HepG2 (cell line): Measurements from ENCODE around the gene WNT1. TPM values are rescaled to one million over a fixed set of nuclear protein-coding genes. Genes with fewer than 3 reads are reported as not detected.

ENCODE experiments used
- BRD4 ChIP-seq: sonication (generic); formaldehyde crosslinking; IDR thresholded peaks from 2 replicates; pipeline ENCODE4 v1.4.0; 2020; ENCODE audit warnings: missing genetic modification reagents
- DNMT3B ChIP-seq: conservative IDR thresholded peaks from 2 replicates; pipeline ENCODE4 v1.6.1; 2016; ENCODE audit warnings: missing biosample characterization, control low read depth
- FOXA1 ChIP-seq, 2 experiments: fragments of 450-650 bp in 1 of 2; sonication (generic) in 1 of 2; formaldehyde crosslinking in 1 of 2; IDR thresholded peaks; 2 replicates each; pipeline versions ENCODE4 v1.4.0 to v1.6.1; 2016 to 2020; ENCODE audit warnings: missing genetic modification reagents in 1 of 2
- GMEB2 ChIP-seq: IDR thresholded peaks from 2 replicates; pipeline ENCODE4 v1.6.1; 2016; ENCODE audit warnings: missing biosample characterization, missing genetic modification reagents, low read depth
- PRPF4 ChIP-seq: fragments of 200-400 bp; formaldehyde crosslinking; IDR thresholded peaks from 2 replicates; pipeline ENCODE4 v1.6.1; 2016; ENCODE audit warnings: low read length, low read depth; ENCODE audit not compliant: poor library complexity, severe bottlenecking
- SIN3A ChIP-seq: IDR thresholded peaks from 2 replicates; pipeline ENCODE4 v1.6.1; 2011; ENCODE audit warnings: low read depth, mild to moderate bottlenecking, control low read depth, low read length, borderline replicate concordance
- SMARCC2 ChIP-seq: fragments of 450-650 bp; IDR thresholded peaks from 2 replicates; pipeline ENCODE4 v1.6.1; 2017; ENCODE audit warnings: antibody characterized with exemption, mild to moderate bottlenecking
- SSRP1 ChIP-seq: IDR thresholded peaks from 2 replicates; pipeline ENCODE4 v1.6.1; 2016; ENCODE audit warnings: control low read depth
- ZBTB1 ChIP-seq: sonication (generic); formaldehyde crosslinking; IDR thresholded peaks from 2 replicates; pipeline ENCODE4 v1.4.0; 2020; ENCODE audit warnings: missing genetic modification reagents, borderline replicate concordance
- ZMYM4 ChIP-seq: sonication (generic); formaldehyde crosslinking; IDR thresholded peaks from 2 replicates; pipeline ENCODE4 v1.8.1; 2023; ENCODE audit warnings: mild to moderate bottlenecking, missing genetic modification reagents
- ZNF547 ChIP-seq: sonication (generic); formaldehyde crosslinking; IDR thresholded peaks from 2 replicates; pipeline ENCODE4 v1.5.1; 2020; ENCODE audit warnings: mild to moderate bottlenecking, missing genetic modification reagents
- ZNF557 ChIP-seq: sonication (generic); formaldehyde crosslinking; IDR thresholded peaks from 2 replicates; pipeline ENCODE4 v1.4.0; 2020; ENCODE audit warnings: missing genetic modification reagents
- ZNF598 ChIP-seq: sonication (generic); formaldehyde crosslinking; IDR thresholded peaks from 2 replicates; pipeline ENCODE4 v1.5.1; 2020; ENCODE audit warnings: mild to moderate bottlenecking, missing genetic modification reagents, borderline replicate concordance
- ZNF709 ChIP-seq: sonication (generic); formaldehyde crosslinking; IDR thresholded peaks from 2 replicates; pipeline ENCODE4 v1.5.0; 2020; ENCODE audit warnings: mild to moderate bottlenecking, missing genetic modification reagents
- ZNF761 ChIP-seq: sonication (generic); formaldehyde crosslinking; conservative IDR thresholded peaks from 2 replicates; pipeline ENCODE4 v1.4.0; 2020; ENCODE audit warnings: mild to moderate bottlenecking, missing genetic modification reagents
- ZNF788 ChIP-seq: sonication (generic); formaldehyde crosslinking; IDR thresholded peaks from 2 replicates; pipeline ENCODE4 v1.5.0; 2020; ENCODE audit warnings: mild to moderate bottlenecking, missing genetic modification reagents, borderline replicate concordance
- ZNF841 ChIP-seq: sonication (generic); formaldehyde crosslinking; IDR thresholded peaks from 2 replicates; pipeline ENCODE4 v1.8.1; 2023; ENCODE audit warnings: missing genetic modification reagents, borderline replicate concordance
- polyA plus RNA-seq, 8 experiments: library from polyadenylated mRNA; depleted of rRNA in 3 of 8; stranded (reverse) in 7 of 8; unstranded in 1 of 8; fragments of >200 nt; fragmentation: Illumina TruSeq in 4 of 8; extraction: Trizol in 4 of 8; gene quantifications; 2 replicates each; pipeline versions ENCODE4 v1.2.1 to v1.2.3, GENCODE V29; 2011 to 2016; ENCODE audit warnings: low read depth in 4 of 8, missing spikeins in 1 of 8, mixed read lengths in 1 of 8; ENCODE audit not compliant: insufficient read depth in 1 of 8
- total RNA-seq, 5 experiments: library from RNA; depleted of rRNA; stranded (reverse); fragments of >200 nt; fragmentation: Illumina TruSeq; extraction: Trizol; gene quantifications; 2 replicates each; pipeline ENCODE4 v1.2.3, GENCODE V29; 2016; ENCODE audit warnings: low read depth in 1 of 5
- TF ChIP-seq, protein P1 (sequence below): fragments of 450-650 bp; IDR thresholded peaks from 2 replicates; pipeline ENCODE4 v1.6.1; 2016
- TF ChIP-seq, protein P2 (sequence below): sonication (generic); formaldehyde crosslinking; IDR thresholded peaks from 2 replicates; pipeline ENCODE4 v1.9.0; 2021; ENCODE audit warnings: missing genetic modification reagents, mild to moderate bottlenecking, borderline replicate concordance
- TF ChIP-seq, protein P3 (sequence below): sonication (generic); formaldehyde crosslinking; IDR thresholded peaks from 2 replicates; pipeline ENCODE4 v1.4.0; 2020; ENCODE audit warnings: missing genetic modification reagents

Gene WNT1
- total and polyA plus RNA-seq, 2 of the 13 experiments (the other 11 are each of a cell fraction or from before 2014, with no cell fraction given), result not detected

- TF ChIP-seq, protein P1, sequence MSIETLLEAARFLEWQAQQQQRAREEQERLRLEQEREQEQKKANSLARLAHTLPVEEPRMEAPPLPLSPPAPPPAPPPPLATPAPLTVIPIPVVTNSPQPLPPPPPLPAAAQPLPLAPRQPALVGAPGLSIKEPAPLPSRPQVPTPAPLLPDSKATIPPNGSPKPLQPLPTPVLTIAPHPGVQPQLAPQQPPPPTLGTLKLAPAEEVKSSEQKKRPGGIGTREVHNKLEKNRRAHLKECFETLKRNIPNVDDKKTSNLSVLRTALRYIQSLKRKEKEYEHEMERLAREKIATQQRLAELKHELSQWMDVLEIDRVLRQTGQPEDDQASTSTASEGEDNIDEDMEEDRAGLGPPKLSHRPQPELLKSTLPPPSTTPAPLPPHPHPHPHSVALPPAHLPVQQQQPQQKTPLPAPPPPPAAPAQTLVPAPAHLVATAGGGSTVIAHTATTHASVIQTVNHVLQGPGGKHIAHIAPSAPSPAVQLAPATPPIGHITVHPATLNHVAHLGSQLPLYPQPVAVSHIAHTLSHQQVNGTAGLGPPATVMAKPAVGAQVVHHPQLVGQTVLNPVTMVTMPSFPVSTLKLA, result peak; percentile 2; the same call in 1 of the 2 replicates
- TF ChIP-seq BRD4 (peak; percentile 25; the same call in 1 of the 2 replicates), PRPF4 (no peak), SMARCC2 (no peak), ZMYM4 (no peak; the same call in 1 of the 2 replicates), ZNF557 (CRISPR knock-in tag) (0 out of 2 replicates have a peak, but pooled peaks have one; percentile 43), ZNF841 (0 out of 2 replicates have a peak, but pooled peaks have one; percentile 88), DNMT3B (no peak), SSRP1 (CRISPR knock-in tag) (no peak), FOXA1 (IDR thresholded peaks at IDR 0.05) (no peak), FOXA1 (CRISPR knock-in tag; IDR thresholded peaks at IDR 0.05) (no peak), ZNF788 (CRISPR knock-in tag) (no peak), ZNF761 (CRISPR knock-in tag) (0 out of 2 replicates have a peak, but pooled peaks have one; percentile 87), ZBTB1 (CRISPR knock-in tag) (no peak), SIN3A (no peak), ZNF547 (CRISPR knock-in tag) (peak; percentile 93; the same call in 1 of the 2 replicates), ZNF709 (CRISPR knock-in tag) (peak; percentile 89; the same call in 1 of the 2 replicates), GMEB2 (CRISPR knock-in tag) (no peak), ZNF598 (CRISPR knock-in tag) (peak; percentile 71; the same call in 1 of the 2 replicates)
- TF ChIP-seq, protein P2, sequence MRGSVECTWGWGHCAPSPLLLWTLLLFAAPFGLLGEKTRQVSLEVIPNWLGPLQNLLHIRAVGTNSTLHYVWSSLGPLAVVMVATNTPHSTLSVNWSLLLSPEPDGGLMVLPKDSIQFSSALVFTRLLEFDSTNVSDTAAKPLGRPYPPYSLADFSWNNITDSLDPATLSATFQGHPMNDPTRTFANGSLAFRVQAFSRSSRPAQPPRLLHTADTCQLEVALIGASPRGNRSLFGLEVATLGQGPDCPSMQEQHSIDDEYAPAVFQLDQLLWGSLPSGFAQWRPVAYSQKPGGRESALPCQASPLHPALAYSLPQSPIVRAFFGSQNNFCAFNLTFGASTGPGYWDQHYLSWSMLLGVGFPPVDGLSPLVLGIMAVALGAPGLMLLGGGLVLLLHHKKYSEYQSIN (CRISPR knock-in tag), result no peak
- TF ChIP-seq, protein P3, sequence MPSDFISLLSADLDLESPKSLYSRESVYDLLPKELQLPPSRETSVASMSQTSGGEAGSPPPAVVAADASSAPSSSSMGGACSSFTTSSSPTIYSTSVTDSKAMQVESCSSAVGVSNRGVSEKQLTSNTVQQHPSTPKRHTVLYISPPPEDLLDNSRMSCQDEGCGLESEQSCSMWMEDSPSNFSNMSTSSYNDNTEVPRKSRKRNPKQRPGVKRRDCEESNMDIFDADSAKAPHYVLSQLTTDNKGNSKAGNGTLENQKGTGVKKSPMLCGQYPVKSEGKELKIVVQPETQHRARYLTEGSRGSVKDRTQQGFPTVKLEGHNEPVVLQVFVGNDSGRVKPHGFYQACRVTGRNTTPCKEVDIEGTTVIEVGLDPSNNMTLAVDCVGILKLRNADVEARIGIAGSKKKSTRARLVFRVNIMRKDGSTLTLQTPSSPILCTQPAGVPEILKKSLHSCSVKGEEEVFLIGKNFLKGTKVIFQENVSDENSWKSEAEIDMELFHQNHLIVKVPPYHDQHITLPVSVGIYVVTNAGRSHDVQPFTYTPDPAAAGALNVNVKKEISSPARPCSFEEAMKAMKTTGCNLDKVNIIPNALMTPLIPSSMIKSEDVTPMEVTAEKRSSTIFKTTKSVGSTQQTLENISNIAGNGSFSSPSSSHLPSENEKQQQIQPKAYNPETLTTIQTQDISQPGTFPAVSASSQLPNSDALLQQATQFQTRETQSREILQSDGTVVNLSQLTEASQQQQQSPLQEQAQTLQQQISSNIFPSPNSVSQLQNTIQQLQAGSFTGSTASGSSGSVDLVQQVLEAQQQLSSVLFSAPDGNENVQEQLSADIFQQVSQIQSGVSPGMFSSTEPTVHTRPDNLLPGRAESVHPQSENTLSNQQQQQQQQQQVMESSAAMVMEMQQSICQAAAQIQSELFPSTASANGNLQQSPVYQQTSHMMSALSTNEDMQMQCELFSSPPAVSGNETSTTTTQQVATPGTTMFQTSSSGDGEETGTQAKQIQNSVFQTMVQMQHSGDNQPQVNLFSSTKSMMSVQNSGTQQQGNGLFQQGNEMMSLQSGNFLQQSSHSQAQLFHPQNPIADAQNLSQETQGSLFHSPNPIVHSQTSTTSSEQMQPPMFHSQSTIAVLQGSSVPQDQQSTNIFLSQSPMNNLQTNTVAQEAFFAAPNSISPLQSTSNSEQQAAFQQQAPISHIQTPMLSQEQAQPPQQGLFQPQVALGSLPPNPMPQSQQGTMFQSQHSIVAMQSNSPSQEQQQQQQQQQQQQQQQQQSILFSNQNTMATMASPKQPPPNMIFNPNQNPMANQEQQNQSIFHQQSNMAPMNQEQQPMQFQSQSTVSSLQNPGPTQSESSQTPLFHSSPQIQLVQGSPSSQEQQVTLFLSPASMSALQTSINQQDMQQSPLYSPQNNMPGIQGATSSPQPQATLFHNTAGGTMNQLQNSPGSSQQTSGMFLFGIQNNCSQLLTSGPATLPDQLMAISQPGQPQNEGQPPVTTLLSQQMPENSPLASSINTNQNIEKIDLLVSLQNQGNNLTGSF (CRISPR knock-in tag), result peak; percentile 76
These were observed 20.6 kb downstream of the WNT1 start (continued) for GRCh38 chr12:48998497-48999353.
